ENCODE results near the gene ECI1. TPM values are rescaled to one million over a fixed set of nuclear protein-coding genes. Genes with fewer than 3 reads are reported as not detected.

The ECI1 gene
- total and polyA plus RNA-seq, 2 experiments from 2014 or later: 118 to 143 TPM

GRCh38 chr16:2242598-2242997 lies 8.8 kb downstream of the ECI1 start:
- Histone ChIP-seq H2AFZ (no peak overlapping the region), H3K79me2 (replicated peaks; ENCODE audit: insufficient read depth) (0 out of 2 replicates have a peak, but pooled peaks cover 2% of the 10 kb centered on the region), H3K4me1 (ENCODE audit: insufficient read depth) (no peaks in the 10 kb centered on the region), H3K36me3 (ENCODE audit: insufficient read depth) (peaks cover 4% of the 10 kb centered on the region; the same call in 1 of the 2 replicates), H3K27me3 (ENCODE audit: insufficient read depth) (peaks cover 4% of the 10 kb centered on the region; the same call in 1 of the 2 replicates), H3K4me2 (no peak overlapping the region), H3K9me2 (ENCODE audit: insufficient read depth) (no peaks in the 10 kb centered on the region), H4K20me1 (replicated peaks; ENCODE audit: insufficient read depth) (no peaks in the 10 kb centered on the region; the same call in none of the 2 replicates), H3K4me3 (no peak overlapping the region), H3F3A (replicated peaks; ENCODE audit: low read depth) (peaks cover 8% of the 10 kb centered on the region; the same call in 1 of the 2 replicates), H3K27ac (ENCODE audit: low read depth) (no peak overlapping the region)
- DNase-seq (ENCODE audit: low spot score) (no peak), ATAC-seq (no peak)
- TF ChIP-seq ZNF114 (CRISPR knock-in tag; IDR thresholded peaks at IDR 0.05): no peak
- TF ChIP-seq JUNB (IDR thresholded peaks at IDR 0.05; ENCODE audit: unreplicated experiment): no peak
- TF ChIP-seq CTCF (conservative IDR thresholded peaks at IDR 0.05; ENCODE audit: low read depth in 2 of 2): no peak
- TF ChIP-seq ETS1 (IDR thresholded peaks at IDR 0.05): no peak
- TF ChIP-seq STAT1 (IDR thresholded peaks at IDR 0.05; ENCODE audit: unreplicated experiment): no peak
- no peak for TF ChIP-seq NANOG (IDR thresholded peaks at IDR 0.05; ENCODE audit: borderline replicate concordance)
- no peak for TF ChIP-seq EZH2 (IDR thresholded peaks at IDR 0.05; ENCODE audit: low read depth, unreplicated experiment)
- TF ChIP-seq ZNF462 (CRISPR knock-in tag; IDR thresholded peaks at IDR 0.05): no peak
- TF ChIP-seq POLR2AphosphoS5 (IDR thresholded peaks at IDR 0.05; ENCODE audit: low read depth): no peak
- TF ChIP-seq ZNF331 (CRISPR knock-in tag; IDR thresholded peaks at IDR 0.05; ENCODE audit: low read depth): no peak
- no peak for TF ChIP-seq CREB1 (CRISPR knock-in tag; IDR thresholded peaks at IDR 0.05; ENCODE audit: low read depth)
- TF ChIP-seq EZH2phosphoT487 (IDR thresholded peaks at IDR 0.05; ENCODE audit: unreplicated experiment): no peak
- no peak for TF ChIP-seq REST (IDR thresholded peaks at IDR 0.05; ENCODE audit: unreplicated experiment)
- H3K4me1 Mint-ChIP-seq: no peaks in the 10 kb centered on the region
- H3K36me3 Mint-ChIP-seq (ENCODE audit: low read depth): peaks cover 46% of the 10 kb centered on the region
- no peaks in the 10 kb centered on the region for H3K9me3 Mint-ChIP-seq
- H3K4me3 Mint-ChIP-seq: no peak overlapping the region; the same call in 2 of the 3 replicates
- no peak overlapping the region for H3K27ac Mint-ChIP-seq
- H3K27me3 Mint-ChIP-seq (ENCODE audit: insufficient read depth, low read depth, poor library complexity): peaks cover 13% of the 10 kb centered on the region

All from GM23338 (cell line).